HG03521 (cell line): Measurements from ENCODE around the gene ERCC5.

Experiments used
- ATAC-seq: cut with Tn5 transposase; IDR thresholded peaks from one replicate; pipeline ENCODE4 v1.9.1; 2021; ENCODE audit warnings: mild to moderate bottlenecking, moderate library complexity; ENCODE audit not compliant: unreplicated experiment

The ERCC5 gene

GRCh38 chr13:102914339-102914930 is 68.6 kb downstream of the ERCC5 start:
- no peak for ATAC-seq

GRCh38 chr13:102915393-102915930 is 69.6 kb downstream of the ERCC5 start:
- ATAC-seq = no peak

- no peak for ATAC-seq
These were observed 71.2 kb downstream of the ERCC5 start for GRCh38 chr13:102917019-102917418.

- ATAC-seq = no peak
These were observed 76.4 kb downstream of the ERCC5 start for GRCh38 chr13:102922184-102922583.
